OCI-LY7 (cell line): ENCODE measurements around the gene PPM1H.

ENCODE experiments used
- CTCF ChIP-seq: fragments of 200-600 bp; sonication (generic); conservative IDR thresholded peaks from 2 replicates; pipeline ENCODE4 v1.5.1; 2014; ENCODE audit warnings: mild to moderate bottlenecking, antibody characterized with exemption, low read length, moderate library complexity, mixed read lengths
- EZH2phosphoT487 ChIP-seq: fragments of 200-600 bp; sonication (generic); IDR thresholded peaks from 2 replicates; pipeline ENCODE4 v1.6.1; 2018; ENCODE audit warnings: low read depth, borderline replicate concordance, mild to moderate bottlenecking, mixed run types, antibody characterized with exemption, low read length, moderate library complexity, mixed read lengths

GRCh38 chr12:62720025-62720424 is 214.9 kb downstream of the PPM1H start:
- TF ChIP-seq CTCF = no peak
- no peak for TF ChIP-seq EZH2phosphoT487
